ENCODE data around the gene UBE2L5.

UBE2L5 gene
- 0 to 0.14 reads per million in 2 donors for total RNA-seq

DNA sequence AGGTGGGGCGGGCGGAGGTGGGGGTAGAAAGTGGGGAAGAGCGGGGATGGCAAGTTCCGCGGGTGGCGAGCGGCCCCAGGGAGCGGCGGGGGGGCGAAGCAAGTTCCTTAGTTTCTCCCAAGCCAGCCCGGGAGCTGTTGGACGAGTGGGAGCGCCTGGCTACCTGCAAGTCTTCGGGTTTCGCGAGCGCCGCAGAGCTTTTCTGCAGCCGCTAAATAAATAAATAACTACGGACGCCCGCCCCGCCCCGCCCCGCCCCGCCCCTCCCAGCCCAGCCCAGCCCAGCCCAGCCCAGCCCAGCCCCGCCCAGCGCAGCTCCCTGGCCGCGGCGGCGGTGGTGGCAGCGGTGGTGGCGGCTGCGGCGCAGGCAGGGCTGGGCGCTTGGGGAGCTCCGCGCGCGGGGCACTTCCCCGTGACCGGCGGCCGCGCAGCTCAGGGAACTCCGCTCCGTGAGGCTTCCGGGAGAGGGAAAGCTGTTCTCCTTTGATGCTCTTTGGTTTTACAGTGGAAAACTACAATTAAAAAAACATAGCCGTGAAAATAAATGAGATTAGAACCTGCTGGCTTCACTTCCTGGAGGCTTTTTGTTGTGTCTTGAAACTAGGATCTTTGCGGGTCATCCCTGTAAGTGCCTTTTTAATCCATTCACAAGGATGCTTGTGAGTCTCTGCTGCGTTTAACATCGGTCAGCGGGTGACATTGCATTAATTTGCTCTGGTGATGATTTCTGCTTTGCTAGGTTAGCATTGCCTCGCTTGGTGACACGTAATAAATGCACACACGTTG is at the start of gene UBE2L5:
Gene UBE2L5 (plus strand): TSS at position 440 of the 786 bp plus-strand sequence. CDS start 5,498 bp downstream, outside the sequence.
- peak; percentile 67 for DNase-seq

DNA sequence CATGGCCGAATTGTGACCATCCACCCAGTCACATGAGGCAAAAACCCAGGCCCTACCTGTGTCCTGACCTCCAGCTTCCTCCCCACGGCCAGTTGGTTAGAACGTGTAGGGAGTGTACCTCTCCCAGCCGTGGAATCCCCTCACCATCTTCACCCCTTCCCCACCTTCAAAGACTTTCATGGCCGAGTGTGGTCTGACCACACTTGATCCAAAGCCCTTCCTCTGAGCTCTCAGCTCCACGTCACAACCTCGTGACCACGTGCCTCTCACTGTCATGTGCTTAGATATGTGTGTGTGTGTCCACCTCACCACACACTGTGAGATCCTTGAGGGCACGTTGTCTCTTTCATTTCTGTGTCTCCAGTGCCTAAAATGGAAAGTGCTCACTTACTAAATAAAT is 48.6 kb upstream of the UBE2L5 start:
- peak; percentile 21 for DNase-seq

DNA sequence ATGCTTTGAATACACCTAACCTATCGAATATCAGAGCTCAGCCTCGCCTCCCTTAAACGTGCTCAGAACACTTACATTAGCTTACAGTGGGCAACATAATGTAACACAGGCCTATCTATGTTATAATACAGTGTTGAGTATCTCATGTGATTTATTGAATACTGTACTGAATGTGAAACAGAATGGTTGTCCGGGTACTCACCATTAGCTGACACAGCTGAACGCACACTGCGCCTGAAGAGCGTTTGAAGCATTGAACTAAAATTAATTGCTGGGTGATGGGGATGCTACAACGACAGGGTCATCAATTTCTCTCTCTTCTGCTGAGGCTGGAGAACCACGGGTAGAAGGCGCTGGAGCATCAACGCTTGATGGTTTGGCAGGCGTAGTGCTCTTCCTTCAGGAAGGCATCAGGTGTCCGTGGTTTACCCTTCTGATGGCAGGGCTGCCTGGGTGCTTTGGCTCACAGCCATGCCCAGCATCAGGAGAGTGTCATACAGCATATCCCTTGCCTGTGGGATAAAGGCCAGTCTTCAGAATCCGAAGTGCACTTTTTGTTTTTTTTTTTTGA is 46.9 kb upstream of the UBE2L5 start:
- no peak for DNase-seq

DNA sequence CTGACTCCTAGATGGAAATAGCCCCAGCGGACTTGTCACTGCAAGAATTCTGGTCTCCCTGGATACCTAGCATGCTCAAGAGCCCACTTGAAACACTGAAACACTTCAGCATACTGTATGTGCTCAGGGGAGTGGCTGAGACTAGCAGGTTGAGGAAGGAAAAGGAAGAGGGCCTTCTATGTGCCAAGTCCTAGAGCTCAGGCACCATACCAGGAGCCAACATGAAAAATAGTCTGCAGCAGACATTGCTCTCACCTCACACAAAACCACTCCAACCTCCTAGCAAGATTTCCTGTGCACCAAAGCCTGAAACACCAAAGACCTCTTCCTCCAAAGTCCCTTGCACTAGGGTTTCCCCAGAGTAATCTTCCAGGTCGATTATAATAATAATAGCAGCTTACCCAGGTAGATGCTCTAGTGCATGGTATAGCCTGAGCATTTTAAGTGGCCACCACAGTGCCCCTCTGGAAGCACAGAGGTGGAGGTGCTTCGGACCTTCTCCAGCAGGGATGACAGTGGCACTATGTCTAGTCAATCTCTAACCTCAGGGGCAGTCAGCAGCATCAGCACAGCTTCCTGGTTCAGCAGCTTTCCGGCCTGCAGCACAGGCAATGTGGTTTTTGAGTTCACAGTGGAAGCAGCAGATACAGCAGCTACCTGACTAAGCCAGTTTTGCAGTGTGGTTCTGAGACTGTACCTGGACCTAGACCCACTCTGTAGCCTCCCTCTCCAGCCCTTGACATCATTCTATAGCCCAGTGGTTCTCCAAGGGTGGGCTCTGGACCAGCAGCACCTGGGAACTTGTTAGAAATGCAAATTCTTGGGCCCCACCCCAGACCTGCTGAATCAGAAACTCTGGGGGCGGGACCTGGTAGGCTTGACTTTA is 45.6 kb upstream of the UBE2L5 start:
- peak; percentile 49 for DNase-seq

DNA sequence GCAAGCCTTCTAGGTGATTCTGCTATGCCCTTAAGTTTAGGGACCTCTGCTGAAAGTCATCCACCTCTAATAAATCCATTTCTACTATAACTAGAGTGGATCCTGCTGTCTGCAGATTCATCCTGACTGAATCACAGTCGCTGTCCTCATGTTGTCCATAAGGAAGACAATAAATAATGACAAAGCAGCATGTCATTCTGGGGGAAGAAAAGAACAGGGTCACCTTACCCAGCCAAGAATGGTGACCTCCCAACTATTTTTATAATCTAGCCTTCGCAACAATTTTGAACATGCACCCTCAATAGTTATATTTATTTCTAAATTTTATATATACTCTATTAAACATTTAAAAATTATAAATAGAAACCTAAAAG is 45.0 kb upstream of the UBE2L5 start:
- DNase-seq: no peak

DNA sequence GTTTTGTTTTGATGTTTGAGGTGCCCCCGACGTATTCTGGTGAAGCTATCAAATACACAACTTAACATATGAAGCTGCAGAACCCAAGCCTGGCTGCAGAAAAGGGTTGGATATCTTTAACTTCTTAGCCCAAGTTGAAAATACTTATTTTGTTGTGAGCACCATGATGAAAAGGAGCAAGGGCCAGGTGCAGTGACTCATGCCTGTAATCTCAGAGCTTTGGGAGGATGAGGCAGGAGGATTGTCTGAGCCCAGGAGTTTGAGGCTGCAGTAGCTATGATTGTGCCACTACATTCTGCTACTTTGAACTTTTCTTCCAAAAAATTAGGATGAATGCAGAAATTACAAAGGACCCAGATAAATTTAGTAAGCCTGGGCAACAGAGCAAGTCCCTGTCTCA is 44.1 kb upstream of the UBE2L5 start:
- no peak for DNase-seq

DNA sequence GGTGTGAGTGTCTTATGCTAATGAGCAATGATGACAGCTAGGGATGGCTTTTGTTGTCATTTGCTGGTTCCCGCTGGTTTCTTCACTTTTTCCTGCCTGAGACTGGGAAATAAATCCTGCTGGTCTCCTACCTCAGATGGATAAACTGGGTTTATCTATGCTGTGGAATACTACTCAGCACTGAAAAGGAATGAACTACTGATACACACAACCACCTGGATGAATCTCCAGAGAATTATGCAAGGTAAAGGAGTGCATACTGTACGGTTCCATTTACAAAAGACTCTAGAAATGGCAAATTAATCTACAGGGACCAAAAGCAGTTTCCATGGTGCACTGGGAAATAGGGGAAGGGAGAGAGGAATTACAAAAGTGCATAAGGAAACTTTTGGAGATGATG is 41.2 kb upstream of the UBE2L5 start:
- DNase-seq: no peak

DNA sequence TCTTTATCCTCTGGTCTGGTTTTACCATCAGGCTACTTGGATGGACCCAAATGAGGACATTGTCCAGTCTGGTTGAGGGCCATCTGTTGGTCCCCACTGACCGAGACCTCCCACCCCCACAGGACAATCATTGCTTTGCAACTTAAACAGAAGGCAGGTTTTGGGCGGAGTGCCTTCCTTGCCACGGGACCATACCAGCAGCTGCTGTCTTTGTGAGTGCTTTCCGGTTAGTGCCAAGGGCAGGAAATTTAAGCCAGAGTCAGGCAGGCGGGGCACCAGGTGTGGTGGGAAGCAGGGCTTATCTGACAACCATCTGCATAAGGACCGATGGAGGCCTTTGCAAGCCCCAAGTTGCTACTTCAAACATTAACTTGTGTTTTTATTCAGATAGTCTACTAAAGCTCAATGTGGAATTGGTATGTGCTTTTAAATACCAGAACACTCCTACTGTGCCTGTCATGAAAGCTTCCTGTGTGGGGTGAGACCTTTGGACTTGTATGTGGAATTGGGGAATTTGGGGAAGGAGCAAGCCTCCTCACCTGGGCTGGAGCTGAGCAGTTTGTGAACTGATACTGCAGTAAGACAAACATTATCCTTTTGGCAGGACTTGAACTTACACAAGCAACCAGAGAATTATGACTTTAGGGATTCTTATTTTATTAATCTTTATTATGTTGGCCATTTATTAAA is 39.3 kb upstream of the UBE2L5 start:
- no peak for DNase-seq

DNA sequence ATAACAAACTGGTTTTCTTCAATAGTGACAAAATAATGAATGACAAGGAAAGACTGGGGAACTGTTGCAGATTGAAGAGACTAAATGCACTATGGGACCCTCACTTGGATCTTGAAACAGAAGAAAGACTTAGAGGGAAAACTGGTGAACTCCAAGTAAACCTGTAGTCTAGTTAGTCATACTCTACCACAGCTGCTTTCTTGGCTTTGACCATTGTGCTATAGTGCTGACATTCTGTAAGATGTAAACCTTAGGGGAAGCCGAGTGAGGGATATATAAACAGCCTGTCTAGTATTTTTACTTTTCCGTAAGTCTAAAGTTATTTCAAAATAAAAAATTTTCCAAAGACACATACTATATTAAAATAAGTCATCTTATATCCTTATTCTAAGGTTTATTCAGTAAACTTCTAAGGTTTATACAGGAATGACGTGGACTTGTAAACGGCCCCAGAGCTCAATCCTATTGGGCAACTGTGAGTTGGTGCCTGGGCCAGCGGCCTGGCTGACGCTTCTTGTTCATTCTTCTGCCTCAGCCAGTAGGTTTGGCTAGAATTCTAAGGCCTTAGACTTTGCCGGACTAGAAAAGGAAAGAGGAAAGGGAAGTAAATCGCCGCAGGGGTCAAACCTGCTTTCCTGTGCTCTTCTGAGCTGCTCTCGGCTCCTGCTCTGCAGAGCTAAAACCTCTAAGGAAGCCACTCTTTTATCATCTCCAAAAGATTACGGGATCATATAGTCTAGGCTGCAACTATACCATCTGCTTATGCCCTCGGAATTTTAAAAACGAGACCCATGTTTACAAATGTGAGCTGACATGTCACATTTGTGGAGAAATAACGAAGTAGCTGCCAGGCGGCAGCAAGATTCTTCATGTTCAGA is 33.6 kb upstream of the UBE2L5 start:
- DNase-seq: no peak

DNA sequence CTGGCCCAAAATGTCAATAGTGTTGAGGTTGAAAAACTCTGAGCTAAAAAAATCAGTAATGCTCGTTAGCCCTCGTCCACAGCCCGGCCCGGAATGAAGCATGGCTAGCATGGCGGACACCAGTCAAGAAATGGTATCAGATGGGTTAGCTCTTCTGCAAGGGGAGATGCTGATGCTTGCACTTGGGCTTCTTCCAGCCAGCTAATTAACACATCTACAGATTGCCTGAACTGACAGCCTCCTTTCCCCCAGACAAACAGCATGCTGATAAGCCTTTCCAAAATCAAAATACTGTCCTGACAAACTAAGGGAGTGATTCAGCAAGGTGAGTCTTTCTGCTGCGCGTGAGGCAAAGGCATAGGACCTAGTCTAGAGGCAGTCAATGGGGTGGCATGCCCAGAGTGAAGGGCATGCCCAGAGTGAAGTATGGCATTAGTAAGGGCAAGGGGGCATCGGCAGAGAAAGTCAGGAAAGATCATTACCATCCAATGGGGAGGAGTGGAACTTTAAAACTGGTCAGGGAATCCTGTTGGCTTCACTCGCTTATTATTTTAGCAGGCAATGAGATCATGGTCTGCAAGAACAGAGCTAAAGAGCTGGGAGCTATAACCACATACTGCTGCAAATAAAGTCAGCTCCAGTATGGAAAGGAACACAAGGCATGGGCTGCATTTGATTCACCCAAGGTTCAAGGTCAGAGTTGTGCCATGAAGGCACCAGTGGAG is 30.2 kb upstream of the UBE2L5 start:
- no peak for DNase-seq

DNA sequence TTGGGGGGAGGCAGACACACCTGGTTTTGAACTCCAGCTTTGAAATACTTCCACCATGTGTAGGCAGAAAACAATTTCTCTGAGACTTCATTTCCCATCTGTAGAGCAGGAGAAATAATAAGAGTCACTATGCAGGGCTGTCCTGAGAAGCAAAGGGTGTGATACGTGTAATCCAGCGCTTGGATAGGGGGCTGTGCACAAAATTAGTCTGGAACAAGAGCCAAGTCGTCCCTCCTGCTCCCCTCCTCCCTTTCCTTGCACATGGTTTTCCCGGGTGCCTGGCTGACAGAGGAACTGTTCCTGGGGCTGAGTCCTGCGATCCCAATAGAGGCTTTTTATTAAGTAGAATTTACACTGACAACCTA is 29.6 kb upstream of the UBE2L5 start:
- no peak for DNase-seq

DNA sequence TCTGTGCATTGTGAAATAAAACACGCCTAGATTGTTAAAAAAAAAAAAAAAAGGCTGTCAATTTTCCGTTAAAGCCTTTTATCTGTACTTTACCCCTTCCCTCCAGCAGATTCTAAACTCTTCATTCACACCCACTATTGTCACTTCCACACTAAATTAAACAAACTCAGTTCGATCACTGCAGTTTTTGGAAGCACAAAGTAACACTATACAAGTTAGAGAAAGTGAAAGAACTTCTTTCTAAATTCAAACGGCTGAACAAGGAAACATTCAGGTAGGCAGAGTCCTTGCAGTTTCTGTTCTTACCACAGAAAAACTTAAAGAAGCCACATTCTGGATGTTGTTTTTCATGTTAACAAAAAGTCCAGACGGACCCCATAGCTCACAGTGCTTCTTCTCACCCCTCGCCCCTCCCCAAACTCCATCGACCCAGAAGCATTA is 27.5 kb upstream of the UBE2L5 start:
- no peak for DNase-seq

DNA sequence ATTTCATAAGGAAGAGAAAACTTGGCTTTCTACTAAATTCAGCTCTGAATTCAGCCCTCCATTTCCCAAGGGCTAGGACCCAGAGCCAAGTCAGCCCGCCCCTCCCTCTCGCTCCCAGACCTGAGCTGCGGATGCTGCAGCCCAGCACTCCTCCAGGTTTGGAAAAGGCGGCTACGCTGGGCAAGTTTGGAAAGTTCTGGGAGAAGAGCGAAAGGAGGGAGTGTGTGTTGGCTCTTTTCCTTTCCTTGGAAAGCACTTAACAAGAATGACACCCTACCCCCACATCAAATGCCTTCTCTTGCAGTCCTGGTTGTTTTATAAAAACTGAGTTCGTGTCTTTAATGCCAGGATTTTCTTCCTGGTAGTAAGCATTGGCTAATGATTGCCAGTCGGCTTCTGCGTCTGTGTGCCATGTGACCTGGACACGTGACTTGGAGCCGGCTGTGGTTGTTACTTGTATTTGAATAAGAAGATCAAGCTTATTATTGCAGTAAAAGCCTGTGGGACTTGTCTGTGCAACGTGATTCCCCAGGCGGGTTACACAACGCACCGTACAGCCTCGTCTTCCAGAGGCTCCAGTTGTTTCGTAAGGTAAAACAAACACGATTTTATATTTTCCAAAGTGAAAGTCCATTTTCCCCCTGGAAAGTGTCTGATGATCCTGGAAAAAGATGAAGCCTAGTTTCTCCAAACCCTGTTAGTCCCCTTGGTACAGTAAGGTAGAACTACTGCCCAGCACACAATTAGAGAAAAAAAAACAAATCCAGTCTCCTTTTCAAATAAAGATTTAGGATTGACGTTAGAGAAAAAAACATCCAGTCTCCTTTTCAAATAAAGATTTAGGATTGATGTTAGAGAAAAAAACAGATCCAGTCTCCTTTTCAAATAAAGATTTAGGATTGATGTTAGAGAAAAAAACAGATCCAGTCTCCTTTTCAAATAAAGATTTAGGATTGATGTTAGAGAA is 26.8 kb upstream of the UBE2L5 start:
- DNase-seq: peak; percentile 58

DNA sequence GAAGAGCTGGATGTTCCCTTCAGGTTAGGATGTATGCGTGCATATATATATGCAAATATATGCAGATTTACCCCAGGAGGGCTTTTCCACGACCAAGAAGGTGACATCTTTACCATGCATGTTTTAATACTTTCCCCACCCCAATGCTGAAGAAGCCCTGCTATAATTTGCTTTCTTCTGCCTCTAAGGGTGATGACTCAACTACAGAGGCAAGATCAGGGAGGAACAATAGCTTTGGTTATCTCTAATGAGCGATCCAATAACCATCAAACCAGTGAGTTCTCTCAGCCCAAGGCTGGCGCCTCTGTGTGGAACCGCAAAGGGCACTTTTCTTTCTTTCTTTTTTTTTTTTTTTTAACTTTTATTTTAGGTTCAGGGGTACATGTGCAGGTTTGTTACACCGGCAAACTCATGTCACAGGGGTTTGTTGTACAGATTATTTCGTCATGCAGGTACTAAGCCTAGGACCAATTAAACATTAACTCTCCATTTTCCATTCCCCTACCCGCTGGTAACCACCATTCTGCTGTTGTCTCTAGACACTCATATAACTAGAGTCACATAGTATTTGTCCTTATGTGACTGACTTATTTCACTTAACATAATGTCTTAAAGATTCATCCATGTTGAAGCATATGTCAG is 25.7 kb upstream of the UBE2L5 start:
- DNase-seq: no peak

DNA sequence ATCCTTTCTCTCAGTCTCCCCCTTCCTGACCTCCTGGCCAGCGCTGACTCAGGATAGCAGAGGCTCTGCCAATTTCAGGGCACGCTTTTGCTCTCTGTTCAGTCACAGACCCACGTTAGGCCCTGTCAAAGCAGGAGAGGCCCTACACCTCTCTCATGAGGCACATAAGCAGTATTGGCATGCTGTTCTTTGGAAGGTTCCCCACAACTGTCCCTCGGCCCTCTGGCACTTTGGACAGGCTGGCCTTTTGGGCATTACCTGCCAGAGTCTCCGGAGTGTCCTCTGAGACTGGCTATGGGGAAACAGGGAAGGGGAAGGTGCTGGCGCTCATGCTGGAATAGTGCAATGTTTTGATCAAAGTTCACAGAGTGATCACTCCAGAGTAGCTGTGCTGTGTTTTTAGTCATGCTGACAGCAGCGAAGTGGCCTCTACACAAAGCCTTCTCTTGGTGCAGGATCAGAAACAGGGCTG is 23.7 kb upstream of the UBE2L5 start:
- DNase-seq: no peak

DNA sequence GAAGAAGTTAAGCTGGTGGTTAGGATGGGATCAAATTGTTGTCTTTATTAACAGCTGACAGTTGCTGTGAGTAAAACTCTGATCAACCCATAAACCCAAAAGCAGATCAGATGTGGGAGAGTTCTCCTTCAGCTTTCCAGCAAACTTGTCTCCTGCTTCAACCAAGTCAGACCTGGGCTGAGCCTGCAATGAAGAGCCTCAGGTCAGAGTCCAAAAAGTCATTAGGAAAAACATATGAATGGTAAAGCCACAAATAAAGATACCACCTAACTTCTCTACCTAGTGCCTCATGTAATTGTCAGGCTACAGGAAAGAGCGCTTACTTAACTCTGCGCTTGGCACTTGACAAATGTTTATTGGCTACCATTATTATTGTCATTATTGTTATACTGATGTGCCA is 21.9 kb upstream of the UBE2L5 start:
- DNase-seq: no peak

DNA sequence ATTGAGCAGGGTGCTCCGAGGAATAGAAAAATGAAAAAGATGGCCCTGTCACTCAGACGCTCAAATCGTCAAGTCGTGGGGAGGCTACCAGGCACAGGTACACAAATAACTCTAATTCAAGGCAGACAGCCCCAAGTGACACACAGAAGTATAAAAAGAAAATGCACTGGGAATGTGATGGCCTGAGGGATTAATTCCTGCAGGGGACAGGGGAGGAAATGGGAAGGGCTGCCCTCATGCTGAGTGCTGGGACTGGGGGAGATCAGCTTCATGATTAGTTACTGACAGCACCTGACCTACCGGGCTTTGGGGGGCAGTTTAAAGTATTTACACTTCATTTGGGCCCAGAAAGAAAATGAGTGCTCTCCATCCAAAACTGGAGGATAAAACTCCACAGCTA is 20.9 kb upstream of the UBE2L5 start:
- DNase-seq: no peak

DNA sequence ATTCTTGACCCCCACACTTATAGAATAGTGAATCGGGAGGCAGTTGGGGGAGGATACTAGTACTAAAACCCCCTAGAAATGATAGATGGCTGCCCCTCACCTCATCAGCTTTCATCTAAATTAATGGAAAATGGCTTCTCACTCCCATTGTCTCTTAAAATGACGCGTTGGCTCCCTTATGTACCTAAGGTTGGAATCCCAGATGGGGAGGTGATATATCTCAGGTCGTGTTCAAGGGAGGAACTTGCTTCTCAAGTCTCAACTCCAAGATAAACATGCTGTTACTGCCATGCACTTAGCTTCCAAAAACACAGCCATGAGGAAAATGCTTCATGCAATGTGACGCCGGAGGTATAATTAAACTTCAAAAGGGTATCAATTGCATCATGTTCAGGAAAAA is 18.8 kb upstream of the UBE2L5 start:
- no peak for DNase-seq

DNA sequence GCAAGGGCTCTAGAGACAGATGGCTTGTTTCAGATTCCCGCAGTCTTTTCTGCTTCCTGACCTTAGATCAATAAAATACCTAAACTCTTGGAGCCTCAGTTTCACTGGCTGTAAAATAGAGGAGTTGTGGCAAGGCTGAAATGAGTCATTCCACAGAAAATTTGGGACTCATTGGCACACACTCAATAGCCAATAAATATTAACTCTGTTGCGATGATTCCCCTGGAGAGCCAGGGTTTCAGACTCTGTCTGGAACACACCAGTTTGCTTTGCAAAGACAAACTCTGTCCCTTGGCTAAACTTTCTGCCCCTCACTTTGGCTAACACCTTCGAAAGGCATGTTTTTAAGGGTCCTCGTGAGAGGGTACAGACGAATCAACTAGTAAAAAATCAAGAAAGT is 18.1 kb upstream of the UBE2L5 start:
- no peak for DNase-seq
